ENCODE results near the gene PPP2R5D.

PPP2R5D gene

GRCh38 chr6:43021270-43022047 lies 37.1 kb downstream of the PPP2R5D start, which contains the start of gene RRP36:
Gene RRP36 (plus strand): TSS chr6:43021623. CDS start chr6:43021655, 32 bp downstream.
- peaks cover 10% of the 10 kb centered on the region for H3K79me2 ChIP-seq
- no peaks in the 10 kb centered on the region for H3K36me3 ChIP-seq (ENCODE audit: control insufficient read depth, insufficient read depth, low read length)
- peaks cover 17% of the 10 kb centered on the region for H3K4me1 ChIP-seq

GRCh38 chr6:43024436-43024835 lies 40.1 kb downstream of the PPP2R5D start:
- no peak overlapping the region for H3K27ac ChIP-seq
- no peak overlapping the region for H3K4me2 ChIP-seq (ENCODE audit: low read length)
- no peak for TF ChIP-seq CTCF (IDR thresholded peaks at IDR 0.05)
- peaks cover 11% of the 10 kb centered on the region for H3K4me1 ChIP-seq
- no peaks in the 10 kb centered on the region for H3K36me3 ChIP-seq (ENCODE audit: control insufficient read depth, insufficient read depth, low read length)
- no peaks in the 10 kb centered on the region for H3K79me2 ChIP-seq
- no peaks in the 10 kb centered on the region for H3K27me3 ChIP-seq (ENCODE audit: control insufficient read depth, insufficient read depth, low read length)
- no peak overlapping the region for H3K9ac ChIP-seq
- no peak overlapping the region for H2AFZ ChIP-seq
- H3K4me3 ChIP-seq (ENCODE audit: low read depth, low read length): no peak overlapping the region
- no peaks in the 10 kb centered on the region for H3K9me3 ChIP-seq (ENCODE audit: control insufficient read depth, low read length)

More at GRCh38 chr6:43021270-43022047, 37.1 kb downstream of the PPP2R5D start, which contains the start of gene RRP36:
- no peaks in the 10 kb centered on the region for H3K27me3 ChIP-seq (ENCODE audit: control insufficient read depth, insufficient read depth, low read length)
- peak within 1 kb of the TSS; percentile 94 for H3K4me2 ChIP-seq (ENCODE audit: low read length)
- H3K9ac ChIP-seq: peak within 1 kb of the TSS; percentile 6
- H2AFZ ChIP-seq: peak within 1 kb of the TSS; percentile 89
- H3K4me3 ChIP-seq (ENCODE audit: low read depth, low read length): peak within 1 kb of the TSS; percentile 90
- H3K9me3 ChIP-seq (ENCODE audit: control insufficient read depth, low read length): no peaks in the 10 kb centered on the region
- H3K27ac ChIP-seq: peak within 1 kb of the TSS; percentile 83
- no peak for TF ChIP-seq CTCF (IDR thresholded peaks at IDR 0.05)

GRCh38 chr6:43026365-43026764 lies 42.0 kb downstream of the PPP2R5D start:
- Histone ChIP-seq H3K4me1 (peaks cover 6% of the 10 kb centered on the region), H3K79me2 (no peaks in the 10 kb centered on the region), H3K36me3 (ENCODE audit: control insufficient read depth, insufficient read depth, low read length) (no peaks in the 10 kb centered on the region), H3K9me3 (ENCODE audit: control insufficient read depth, low read length) (no peaks in the 10 kb centered on the region), H3K27ac (no peak overlapping the region), H2AFZ (no peak overlapping the region), H3K9ac (no peak overlapping the region), H3K27me3 (ENCODE audit: control insufficient read depth, insufficient read depth, low read length) (no peaks in the 10 kb centered on the region), H3K4me2 (ENCODE audit: low read length) (no peak overlapping the region), H3K4me3 (ENCODE audit: low read depth, low read length) (no peak overlapping the region)
- TF ChIP-seq CTCF (IDR thresholded peaks at IDR 0.05): no peak

GRCh38 chr6:43029120-43029519 lies 44.8 kb downstream of the PPP2R5D start:
- no peak overlapping the region for H3K4me2 ChIP-seq (ENCODE audit: low read length)
- H3K79me2 ChIP-seq: no peaks in the 10 kb centered on the region
- no peak overlapping the region for H3K4me3 ChIP-seq (ENCODE audit: low read depth, low read length)
- no peak overlapping the region for H3K27ac ChIP-seq
- peaks cover 3% of the 10 kb centered on the region for H3K4me1 ChIP-seq
- no peak for TF ChIP-seq CTCF (IDR thresholded peaks at IDR 0.05)
- H3K9ac ChIP-seq: no peak overlapping the region
- no peaks in the 10 kb centered on the region for H3K27me3 ChIP-seq (ENCODE audit: control insufficient read depth, insufficient read depth, low read length)
- no peak overlapping the region for H2AFZ ChIP-seq
- no peaks in the 10 kb centered on the region for H3K9me3 ChIP-seq (ENCODE audit: control insufficient read depth, low read length)
- no peaks in the 10 kb centered on the region for H3K36me3 ChIP-seq (ENCODE audit: control insufficient read depth, insufficient read depth, low read length)

- H3K36me3 ChIP-seq (ENCODE audit: control insufficient read depth, insufficient read depth, low read length): no peaks in the 10 kb centered on the region
- no peak for TF ChIP-seq CTCF (IDR thresholded peaks at IDR 0.05)
- H3K9ac ChIP-seq: no peak overlapping the region
- no peak overlapping the region for H3K4me3 ChIP-seq (ENCODE audit: low read depth, low read length)
- no peaks in the 10 kb centered on the region for H3K79me2 ChIP-seq
- H2AFZ ChIP-seq: no peak overlapping the region
- no peak overlapping the region for H3K27ac ChIP-seq
- no peaks in the 10 kb centered on the region for H3K9me3 ChIP-seq (ENCODE audit: control insufficient read depth, low read length)
- no peak overlapping the region for H3K4me2 ChIP-seq (ENCODE audit: low read length)
- H3K4me1 ChIP-seq: no peaks in the 10 kb centered on the region
- H3K27me3 ChIP-seq (ENCODE audit: control insufficient read depth, insufficient read depth, low read length): no peaks in the 10 kb centered on the region
Observed at GRCh38 chr6:43032326-43032725, 48.0 kb downstream of the PPP2R5D start.
